Peyer's patch (tissue), 4 donors: Measurements from ENCODE around the gene QTRT2. TPM values are rescaled to one million over a fixed set of nuclear protein-coding genes. Genes with fewer than 3 reads are reported as not detected.

Experiments used
- DNase-seq, 3 donors: peaks; one replicate each; pipeline ENCODE4 v3.0.0-alpha.2; 2017 to 2019
- H3K27ac ChIP-seq, 4 donors: fragments of 200-600 bp; sonication (generic); one replicate each; pipeline ENCODE4 v1.5.1; 2016 to 2019
- H3K27me3 ChIP-seq, 2 donors: fragments of 200-600 bp; sonication (generic); one replicate each; pipeline ENCODE4 v1.5.1; 2019
- H3K36me3 ChIP-seq, 3 donors: fragments of 200-600 bp; sonication (generic); one replicate each; pipeline ENCODE4 v1.5.1; 2016 to 2019
- H3K4me1 ChIP-seq, 4 donors: fragments of 200-600 bp; sonication (generic); one replicate each; pipeline ENCODE4 v1.5.1; 2016 to 2019
- H3K4me3 ChIP-seq, 4 donors: fragments of 200-600 bp; sonication (generic); 1 replicate in 3 of 4; 2 replicates in 1 of 4; pipeline ENCODE4 v1.5.1; 2016 to 2019; ENCODE audit warnings: mild to moderate bottlenecking in 1 of 4
- H3K9me3 ChIP-seq, 4 donors: fragments of 200-600 bp; sonication (generic); one replicate each; pipeline ENCODE4 v1.5.1; 2016 to 2019; ENCODE audit warnings: mild to moderate bottlenecking in 1 of 4
- POLR2A ChIP-seq, 2 donors: fragments of 450-650 bp; IDR thresholded peaks; one replicate each; pipeline ENCODE4 v1.5.1; 2017; ENCODE audit warnings: antibody characterized with exemption in 2 of 2, mild to moderate bottlenecking in 2 of 2, moderate library complexity in 2 of 2
- total RNA-seq, 4 donors: library from RNA; depleted of rRNA; stranded (reverse); fragments of >200 nt; gene quantifications; one replicate each; pipeline ENCODE4 v1.1.0, GENCODE V29; 2016
- TF ChIP-seq, protein P1 (sequence below), 6 experiments: fragments of 450-650 bp in 4 of 6; fragments of 200-600 bp in 2 of 6; sonication (generic) in 1 of 6; IDR thresholded peaks; one replicate each; pipeline ENCODE4 v1.5.1; 2017 to 2019; ENCODE audit warnings: antibody characterized with exemption in 6 of 6, mild to moderate bottlenecking in 3 of 6, moderate library complexity in 1 of 6

Gene QTRT2
- total RNA-seq, 4 donors from 2014 or later, result 12.2 to 44.2 (median 26.2) TPM

DNA sequence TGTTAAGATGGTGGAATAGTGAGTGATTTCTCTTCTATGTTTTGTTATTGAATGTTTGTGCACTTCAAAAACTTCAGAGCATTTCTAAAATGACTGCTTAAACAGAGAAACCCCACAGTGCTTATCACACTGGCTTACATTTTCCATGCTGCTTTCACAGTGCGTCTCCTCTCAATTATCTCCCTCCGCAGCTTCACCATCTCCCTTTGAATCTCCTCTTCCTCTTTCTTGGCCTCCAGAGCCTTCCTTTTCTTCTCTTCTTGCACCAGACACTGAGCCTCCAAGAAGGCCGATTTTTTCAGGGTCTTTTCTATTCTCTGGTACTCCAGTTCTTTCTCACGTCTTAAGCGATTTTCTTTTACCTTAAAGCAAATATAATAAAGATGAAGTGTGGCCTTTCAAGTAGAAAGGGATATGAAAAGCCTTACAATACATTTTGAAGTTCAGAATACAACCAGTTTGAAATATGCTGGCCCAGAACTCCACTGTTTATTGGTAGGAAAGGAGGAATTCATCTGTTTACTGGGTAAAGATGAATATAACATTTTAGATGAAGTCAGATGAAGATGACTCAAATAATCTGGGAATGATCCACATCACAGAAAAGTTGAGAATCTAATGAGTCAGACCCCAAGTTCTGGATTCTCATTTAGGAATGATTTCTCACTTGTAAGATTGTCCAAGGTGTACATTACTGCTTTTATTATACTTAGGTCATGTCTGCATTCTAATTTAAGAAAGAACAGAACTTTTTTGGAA, 21.6 kb upstream of the QTRT2 start:
- H3K36me3 ChIP-seq, result no peaks in the 10 kb centered on the region
- H3K4me1 ChIP-seq, result no peaks in the 10 kb centered on the region
- no peak for DNase-seq
- H3K9me3 ChIP-seq, result no peaks in the 10 kb centered on the region
- H3K27ac ChIP-seq, result no peak overlapping the region
- TF ChIP-seq, protein P1, sequence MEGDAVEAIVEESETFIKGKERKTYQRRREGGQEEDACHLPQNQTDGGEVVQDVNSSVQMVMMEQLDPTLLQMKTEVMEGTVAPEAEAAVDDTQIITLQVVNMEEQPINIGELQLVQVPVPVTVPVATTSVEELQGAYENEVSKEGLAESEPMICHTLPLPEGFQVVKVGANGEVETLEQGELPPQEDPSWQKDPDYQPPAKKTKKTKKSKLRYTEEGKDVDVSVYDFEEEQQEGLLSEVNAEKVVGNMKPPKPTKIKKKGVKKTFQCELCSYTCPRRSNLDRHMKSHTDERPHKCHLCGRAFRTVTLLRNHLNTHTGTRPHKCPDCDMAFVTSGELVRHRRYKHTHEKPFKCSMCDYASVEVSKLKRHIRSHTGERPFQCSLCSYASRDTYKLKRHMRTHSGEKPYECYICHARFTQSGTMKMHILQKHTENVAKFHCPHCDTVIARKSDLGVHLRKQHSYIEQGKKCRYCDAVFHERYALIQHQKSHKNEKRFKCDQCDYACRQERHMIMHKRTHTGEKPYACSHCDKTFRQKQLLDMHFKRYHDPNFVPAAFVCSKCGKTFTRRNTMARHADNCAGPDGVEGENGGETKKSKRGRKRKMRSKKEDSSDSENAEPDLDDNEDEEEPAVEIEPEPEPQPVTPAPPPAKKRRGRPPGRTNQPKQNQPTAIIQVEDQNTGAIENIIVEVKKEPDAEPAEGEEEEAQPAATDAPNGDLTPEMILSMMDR (IDR thresholded peaks at IDR 0.05), result no peak
- TF ChIP-seq POLR2A (IDR thresholded peaks at IDR 0.05), result no peak
- H3K27me3 ChIP-seq, result no peaks in the 10 kb centered on the region
- no peak overlapping the region for H3K4me3 ChIP-seq

DNA sequence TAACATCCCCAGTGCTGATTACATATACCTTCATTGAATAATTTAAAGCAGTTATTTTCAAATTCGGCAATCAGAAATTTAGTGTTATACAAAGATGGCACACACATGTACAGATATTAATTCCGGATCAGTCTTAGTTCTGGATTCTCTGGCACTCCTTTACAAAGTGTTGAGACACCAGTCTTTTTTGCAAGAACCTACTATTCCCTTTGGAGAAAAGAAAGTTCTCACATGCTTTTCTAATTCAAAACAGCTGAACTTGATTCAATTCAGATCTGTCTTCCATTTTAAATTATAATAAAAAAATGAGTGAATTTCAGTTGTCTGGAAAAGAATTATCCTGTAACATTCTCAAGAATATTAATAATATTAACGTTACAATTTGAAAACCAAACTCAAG, 20.6 kb upstream of the QTRT2 start:
- no peak for DNase-seq
- Histone ChIP-seq H3K27me3 (no peaks in the 10 kb centered on the region), H3K4me1 (no peaks in the 10 kb centered on the region), H3K9me3 (no peaks in the 10 kb centered on the region), H3K36me3 (no peaks in the 10 kb centered on the region), H3K4me3 (no peak overlapping the region), H3K27ac (no peak overlapping the region)
- TF ChIP-seq POLR2A (IDR thresholded peaks at IDR 0.05), result no peak
- TF ChIP-seq, protein P1 (IDR thresholded peaks at IDR 0.05), result no peak

DNA sequence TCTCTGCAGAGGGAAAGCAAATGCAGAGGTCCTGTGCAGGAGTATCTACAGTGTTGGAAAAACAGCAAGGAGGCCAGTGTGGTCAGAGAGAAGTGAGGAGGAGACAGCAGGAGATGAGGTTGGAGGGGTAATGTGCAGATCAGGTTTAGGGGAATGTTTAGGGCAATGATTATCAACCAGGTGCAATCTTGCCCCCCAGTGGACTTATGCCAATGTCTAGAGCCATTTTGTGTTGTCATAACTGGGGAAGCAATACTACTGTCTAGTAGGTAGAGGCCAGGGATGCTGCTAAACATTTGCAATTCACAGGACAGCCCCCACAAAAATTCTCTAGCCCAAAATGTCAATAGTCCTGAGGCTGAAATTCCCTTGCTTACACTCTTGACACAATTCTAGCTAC, 13.3 kb upstream of the QTRT2 start:
- H3K4me1 ChIP-seq, result no peaks in the 10 kb centered on the region
- TF ChIP-seq, protein P1 (IDR thresholded peaks at IDR 0.05), result no peak
- no peak for TF ChIP-seq POLR2A (IDR thresholded peaks at IDR 0.05)
- H3K36me3 ChIP-seq, result no peaks in the 10 kb centered on the region
- no peak for DNase-seq
- H3K27me3 ChIP-seq, result no peaks in the 10 kb centered on the region
- no peaks in the 10 kb centered on the region for H3K9me3 ChIP-seq
- H3K4me3 ChIP-seq, result no peak overlapping the region
- H3K27ac ChIP-seq, result no peak overlapping the region

DNA sequence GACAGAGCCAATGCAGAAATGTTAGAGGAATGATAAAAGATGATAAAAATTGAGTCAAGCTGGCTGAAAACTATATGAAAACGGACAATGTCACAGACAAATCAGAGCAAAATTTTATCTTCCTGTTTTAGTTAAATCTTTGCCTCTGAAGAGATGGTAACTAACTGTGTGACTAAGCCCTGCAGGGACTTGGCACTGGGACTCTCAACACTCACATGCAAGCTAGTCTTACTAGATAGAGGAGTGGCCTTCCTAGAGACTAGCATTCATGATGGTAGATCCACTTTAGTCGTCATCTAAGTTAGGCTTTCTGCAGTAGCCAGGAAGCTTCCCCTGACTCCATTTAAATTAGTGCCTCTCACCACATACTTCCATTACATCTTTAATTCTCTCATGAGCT, 4.3 kb upstream of the QTRT2 start:
- no peaks in the 10 kb centered on the region for H3K9me3 ChIP-seq
- no peaks in the 10 kb centered on the region for H3K4me1 ChIP-seq
- H3K4me3 ChIP-seq, result no peak overlapping the region
- no peaks in the 10 kb centered on the region for H3K36me3 ChIP-seq
- no peak for TF ChIP-seq POLR2A (IDR thresholded peaks at IDR 0.05)
- TF ChIP-seq, protein P1 (IDR thresholded peaks at IDR 0.05), result no peak
- no peaks in the 10 kb centered on the region for H3K27me3 ChIP-seq
- no peak overlapping the region for H3K27ac ChIP-seq
- DNase-seq, result no peak

DNA sequence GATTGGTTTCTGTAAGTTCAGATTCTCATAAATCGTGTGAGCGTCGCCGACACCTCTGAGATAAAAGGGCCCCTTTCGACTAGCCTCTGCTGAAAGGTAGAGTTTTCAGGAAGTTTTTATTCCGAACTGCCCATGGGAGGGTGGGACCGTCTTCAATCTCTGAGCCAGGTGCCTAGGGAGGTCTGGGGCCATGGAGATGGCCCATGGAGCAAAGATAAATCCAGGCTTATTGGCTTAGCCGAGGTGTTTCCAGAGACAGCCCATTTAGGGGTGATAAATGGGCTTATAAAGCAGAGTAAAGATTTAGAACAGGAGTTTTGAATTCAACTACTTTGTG, 442 bp downstream of the QTRT2 start:
- no peak for DNase-seq
- TF ChIP-seq, protein P1 (IDR thresholded peaks at IDR 0.05), result no peak
- no peak for TF ChIP-seq POLR2A (IDR thresholded peaks at IDR 0.05)
- Histone ChIP-seq H3K36me3 (no peaks in the 10 kb centered on the region), H3K4me1 (peaks cover 0 to 11% (median 3%) of the 10 kb centered on the region in 4 donors), H3K27ac (peak overlapping the region; percentile 67 to 84 (median 81)), H3K4me3 (peak overlapping the region; percentile 59 to 72 (median 64)), H3K27me3 (no peaks in the 10 kb centered on the region), H3K9me3 (no peaks in the 10 kb centered on the region)
